Astrocyte of the hippocampus (primary cell): ENCODE data around the gene ADCY5.

Experiments used
- DNase-seq: peaks from one replicate; pipeline ENCODE4 v3.0.0; 2011; ENCODE audit warnings: low read depth, low spot score

ADCY5 gene

GRCh38 chr3:123286308-123287023, 162.4 kb downstream of the ADCY5 start:
- DNase-seq: peak; percentile 85

DNA sequence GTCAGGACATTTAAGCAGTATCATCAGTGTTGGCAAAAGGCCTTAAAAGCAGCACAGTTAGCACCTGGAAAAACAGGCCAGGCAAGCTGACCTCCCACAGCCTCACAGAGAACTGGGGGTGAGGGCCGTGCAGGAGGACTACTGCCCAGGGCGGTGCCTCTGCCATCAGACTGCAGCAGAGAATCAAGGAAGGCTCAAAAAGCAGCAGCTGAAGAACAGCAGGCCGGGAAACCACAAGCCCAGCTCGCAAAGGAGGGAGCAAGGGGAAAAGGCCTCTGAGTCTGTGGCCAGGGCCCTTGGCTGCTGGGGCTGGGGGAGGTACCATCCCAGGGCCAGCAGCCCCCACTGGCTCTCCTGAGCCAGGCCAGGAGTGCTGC, 163.0 kb downstream of the ADCY5 start:
- DNase-seq: no peak

DNA sequence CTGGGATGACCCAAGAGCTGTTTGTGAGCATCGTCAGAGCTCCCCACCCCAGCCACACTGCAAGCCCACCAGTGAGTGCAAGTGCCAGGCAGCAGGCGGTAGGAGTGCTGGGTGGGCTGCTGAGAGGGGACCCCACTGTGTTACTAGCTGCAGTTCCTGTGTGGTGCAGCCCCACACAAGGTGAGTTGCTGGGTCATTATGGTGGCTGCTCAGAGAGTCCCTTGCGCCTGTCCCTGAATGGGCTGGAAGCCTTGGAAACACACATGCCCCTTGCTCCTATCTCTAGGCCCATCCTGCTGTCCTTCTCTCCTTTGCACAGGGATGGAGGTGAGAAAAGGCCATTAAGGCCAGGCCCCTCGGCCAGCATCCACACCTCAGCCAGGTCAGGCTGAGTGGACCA, 163.4 kb downstream of the ADCY5 start:
- DNase-seq: no peak

- no peak for DNase-seq
Measured at GRCh38 chr3:123285066-123285465, 163.8 kb downstream of the ADCY5 start.

DNA sequence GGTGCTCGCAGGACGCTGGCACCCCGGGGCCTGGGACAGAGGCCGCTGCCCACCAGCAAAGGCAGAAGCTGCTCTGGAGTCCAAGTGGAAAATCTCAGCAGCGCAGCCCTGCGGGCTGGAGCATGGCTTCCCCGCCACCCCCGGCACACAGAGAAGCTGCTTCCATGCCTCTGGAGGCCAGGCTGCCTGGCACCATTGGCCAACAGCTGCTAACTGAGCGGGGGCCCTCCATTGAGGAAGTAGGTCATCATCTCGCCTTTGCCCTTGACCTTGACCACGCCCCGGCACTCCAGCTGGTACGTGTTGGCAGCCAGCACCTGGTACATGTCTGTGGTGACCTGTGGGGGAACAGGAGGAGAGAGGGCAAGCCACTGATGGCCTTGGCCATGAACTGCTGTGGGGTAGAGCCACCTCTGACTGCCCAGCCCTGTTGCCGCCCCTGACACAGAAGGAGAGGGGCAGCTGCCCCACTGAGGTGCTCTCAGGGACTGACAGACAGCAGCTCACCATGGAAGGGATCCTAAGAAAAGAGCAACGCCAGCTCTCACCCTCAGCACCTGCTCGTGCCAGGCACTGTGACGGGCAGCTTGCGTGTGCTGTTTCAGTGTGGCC, 164.4 kb downstream of the ADCY5 start:
- no peak for DNase-seq

- DNase-seq: no peak
Measured at GRCh38 chr3:123283657-123284398, 165.1 kb downstream of the ADCY5 start.

DNA sequence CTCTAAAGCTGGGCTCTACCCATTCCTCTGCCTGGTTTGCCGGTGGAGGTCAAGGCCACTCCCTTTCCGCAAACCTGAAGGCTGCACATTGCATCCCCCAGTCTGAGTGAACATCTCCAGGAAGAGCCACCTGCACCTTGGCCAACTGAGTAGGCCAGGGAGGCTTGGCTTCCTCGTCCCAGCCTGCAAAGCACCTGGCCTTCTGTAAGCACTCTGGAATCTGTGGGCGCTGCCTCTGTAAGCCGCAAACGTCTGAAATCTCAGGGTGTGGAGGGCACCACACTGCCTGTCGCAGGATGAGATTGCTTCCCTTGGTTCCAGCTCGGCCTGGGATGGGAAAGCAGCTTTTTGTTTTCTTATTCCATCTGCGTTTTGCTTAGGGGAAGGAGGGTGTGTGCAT, 165.8 kb downstream of the ADCY5 start:
- no peak for DNase-seq

DNA sequence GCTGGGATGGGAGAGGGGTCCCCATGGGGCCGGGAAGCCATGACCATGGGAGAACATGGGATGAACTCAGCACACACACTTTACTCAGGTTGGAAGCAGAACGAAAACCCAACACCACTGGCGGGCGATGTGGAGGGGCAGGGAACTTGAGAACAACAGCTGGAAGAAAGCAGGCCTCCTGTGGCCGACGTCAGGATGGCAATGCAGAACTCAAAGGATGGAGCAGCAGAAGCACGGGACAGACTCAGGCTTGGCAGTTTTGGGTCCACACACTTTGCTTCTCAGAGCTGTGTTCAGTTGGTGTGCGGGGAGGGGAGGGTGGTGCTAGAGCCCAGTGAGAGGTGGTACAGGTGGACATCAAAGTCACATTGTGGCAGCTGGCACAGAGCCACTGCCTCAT, 166.4 kb downstream of the ADCY5 start:
- no peak for DNase-seq

GRCh38 chr3:123281929-123282328, 167.0 kb downstream of the ADCY5 start:
- no peak for DNase-seq

GRCh38 chr3:123281406-123281805, 167.5 kb downstream of the ADCY5 start:
- no peak for DNase-seq

- no peak for DNase-seq
Measured at GRCh38 chr3:123279121-123279520, 169.8 kb downstream of the ADCY5 start.

DNA sequence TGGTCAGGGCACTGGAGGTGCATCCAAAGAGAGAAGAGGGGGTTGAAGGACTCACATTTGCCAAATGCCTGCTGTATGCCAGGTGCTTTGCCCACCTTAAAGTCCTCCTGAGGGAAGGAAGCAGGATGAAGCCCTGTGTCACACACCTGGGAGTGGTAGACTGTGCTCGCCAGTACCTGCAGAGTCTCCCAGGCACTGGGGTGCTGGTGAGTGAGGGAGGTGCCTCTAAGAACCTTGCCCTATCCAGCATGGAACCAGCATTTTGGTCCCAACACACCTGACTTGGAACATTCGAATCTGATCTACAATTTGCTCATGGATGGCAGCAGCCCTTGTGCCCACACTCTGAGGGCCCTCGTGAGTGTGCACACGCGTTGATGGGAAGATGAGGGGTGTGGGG, 170.4 kb downstream of the ADCY5 start:
- no peak for DNase-seq

DNA sequence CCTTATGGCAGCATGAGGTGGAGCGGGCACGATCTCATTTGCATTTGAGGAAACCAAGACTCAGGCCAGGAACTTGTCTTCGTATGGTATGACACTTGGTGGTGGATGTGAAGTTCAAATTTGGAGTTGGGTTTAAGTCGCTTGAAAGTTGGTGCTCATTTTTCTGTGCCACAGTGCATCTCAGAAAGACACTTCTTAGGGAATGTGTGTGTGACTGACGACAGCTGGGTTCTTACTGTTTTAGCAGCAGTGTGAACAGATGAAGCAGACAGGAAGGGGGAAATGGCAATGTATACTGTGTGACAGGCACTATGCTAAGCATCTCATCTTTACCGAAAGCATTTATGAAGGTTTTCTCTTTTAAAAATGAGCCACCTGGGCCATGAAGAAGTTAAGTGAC, 171.8 kb downstream of the ADCY5 start:
- DNase-seq: no peak

DNA sequence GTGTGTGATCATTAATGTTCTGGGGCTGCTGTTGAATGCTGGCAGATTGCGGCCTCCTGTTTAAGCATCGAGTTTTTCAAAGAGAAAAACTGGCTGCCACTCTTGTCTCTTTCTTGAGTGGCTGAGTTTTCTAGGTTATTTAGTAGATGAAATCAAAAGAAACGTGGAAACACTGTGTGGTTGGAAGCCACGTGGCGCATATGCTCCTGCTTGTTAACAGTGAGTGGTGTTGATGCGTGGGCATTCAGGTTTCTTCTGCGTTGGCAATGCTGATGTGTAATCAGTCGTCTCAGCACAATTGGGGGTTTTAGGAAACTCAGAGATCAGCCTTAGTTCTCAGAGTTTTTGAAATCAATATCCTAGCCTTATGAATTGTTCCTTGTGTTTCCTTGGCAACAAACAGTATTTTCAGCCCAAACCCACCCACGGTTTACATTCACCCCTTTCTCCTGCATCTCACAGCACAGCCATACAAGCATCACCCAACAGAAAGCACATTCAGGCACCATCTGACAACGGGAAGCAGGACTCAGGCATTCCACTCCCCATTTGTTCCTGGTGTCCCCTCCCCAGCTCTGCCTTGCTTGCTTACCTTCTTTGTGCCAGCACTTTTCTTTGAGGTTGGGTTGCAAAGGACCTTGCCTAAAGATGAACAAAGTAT, 172.4 kb downstream of the ADCY5 start:
- no peak for DNase-seq

- DNase-seq: no peak
Measured at GRCh38 chr3:123275691-123276090, 173.2 kb downstream of the ADCY5 start.

DNA sequence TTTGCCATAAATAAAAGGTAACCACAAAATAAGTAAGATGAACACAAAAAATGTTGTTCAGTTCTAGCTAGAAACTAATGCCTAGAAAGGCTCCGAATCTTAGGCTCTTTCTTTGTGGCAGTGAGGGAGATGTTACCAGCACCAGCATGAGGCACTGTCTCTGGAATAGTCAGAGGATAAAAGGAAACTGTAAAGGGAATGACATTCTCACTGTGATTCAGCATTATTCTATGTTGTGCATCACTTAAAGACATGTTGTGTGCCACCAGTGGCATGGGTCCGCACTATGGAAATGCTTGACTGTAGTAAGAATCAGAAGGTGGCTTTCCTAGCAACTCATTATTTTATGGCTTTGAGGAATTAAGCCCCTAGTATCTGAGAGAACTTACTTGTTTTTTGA, 176.3 kb downstream of the ADCY5 start:
- peak; percentile 25 for DNase-seq

DNA sequence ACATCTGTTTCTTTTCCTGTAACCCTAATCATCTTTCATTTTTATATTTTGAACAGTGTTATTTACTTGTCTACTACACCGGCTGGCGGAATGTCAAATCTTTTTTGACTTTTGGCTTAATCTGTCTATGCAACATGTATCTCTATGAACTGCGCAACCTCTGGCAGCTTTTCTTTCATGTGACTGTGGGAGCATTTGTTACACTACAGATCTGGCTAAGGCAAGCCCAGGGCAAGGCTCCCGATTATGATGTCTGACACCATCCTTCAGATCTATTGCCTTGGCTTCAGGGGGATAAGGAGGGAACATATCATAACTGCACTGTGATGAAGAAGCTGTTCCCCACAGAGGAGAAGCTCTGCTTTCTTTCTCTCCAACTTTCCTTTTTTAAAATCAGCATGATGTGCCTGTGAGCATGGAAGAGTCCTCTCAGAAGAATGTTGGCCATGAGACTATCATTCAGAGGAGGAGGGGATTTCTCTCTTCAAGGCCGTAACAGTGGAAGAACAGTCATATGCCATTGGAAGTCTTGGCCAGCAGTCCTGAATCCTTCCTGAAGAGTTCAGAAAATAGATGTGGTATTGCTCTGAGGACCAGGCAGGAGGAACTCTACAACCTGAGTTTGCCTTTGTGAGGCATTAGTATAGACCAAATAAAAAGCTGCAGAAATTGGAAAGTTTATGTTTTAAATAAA, 177.3 kb downstream of the ADCY5 start:
- DNase-seq: no peak

DNA sequence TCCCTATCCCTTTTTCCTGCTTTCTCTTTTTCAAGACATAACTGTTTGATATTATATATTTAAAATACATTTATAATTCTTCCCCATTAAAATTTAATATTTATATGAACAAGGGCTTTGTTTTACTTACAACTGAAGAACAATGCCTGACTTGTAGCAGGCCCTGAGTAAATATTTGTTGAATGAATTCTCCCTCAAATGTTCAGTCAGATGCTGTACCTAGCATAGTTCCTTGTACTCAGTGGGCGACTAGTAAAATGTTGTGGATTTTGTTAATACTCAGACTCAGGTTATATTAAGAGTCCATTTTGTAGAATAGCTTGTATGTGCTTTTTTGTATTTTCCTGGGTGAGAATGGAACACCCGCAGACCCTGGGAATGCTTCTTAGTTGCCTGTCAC, 178.1 kb downstream of the ADCY5 start:
- DNase-seq: no peak

DNA sequence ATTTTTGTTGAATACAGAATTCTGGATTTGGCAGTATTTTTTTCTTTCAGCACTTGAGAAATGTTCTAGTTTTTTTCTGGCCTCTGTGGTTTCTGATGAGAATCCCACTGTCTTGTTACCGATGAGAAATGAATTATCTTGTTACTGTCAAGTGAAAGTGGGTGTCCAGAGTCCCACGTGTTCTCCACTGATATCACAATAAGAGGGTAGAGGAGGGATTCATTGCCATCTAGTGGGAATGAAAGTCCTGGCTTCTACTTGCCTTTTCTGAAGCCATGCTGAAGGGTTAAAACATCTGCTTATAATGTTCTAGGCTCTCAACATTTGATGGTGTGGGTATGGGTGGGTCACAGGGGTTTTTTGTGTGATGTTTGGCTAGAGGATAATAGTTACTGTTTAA, 181.1 kb downstream of the ADCY5 start:
- no peak for DNase-seq

DNA sequence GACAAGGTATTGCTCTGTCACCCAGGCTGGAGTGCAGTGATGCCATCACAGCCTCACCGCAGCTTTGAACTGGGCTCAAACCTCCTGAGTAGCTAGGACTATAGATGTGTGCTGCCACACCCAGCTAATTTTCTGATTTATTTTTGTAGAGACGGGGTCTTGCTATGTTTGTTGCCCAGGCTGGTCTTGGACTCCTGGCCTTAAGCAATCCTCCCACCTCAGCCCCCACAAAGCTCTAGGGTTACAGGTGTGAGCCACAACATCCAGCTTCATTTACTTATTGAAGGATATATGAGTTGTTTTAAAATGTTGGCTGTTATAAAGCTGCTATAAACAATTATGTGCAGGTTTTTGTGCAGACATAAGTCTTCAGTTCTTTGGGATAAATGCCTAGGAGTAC, 184.9 kb downstream of the ADCY5 start:
- DNase-seq: no peak

- DNase-seq: no peak
Measured at GRCh38 chr3:123262868-123263267, 186.0 kb downstream of the ADCY5 start.

GRCh38 chr3:123262226-123262625, 186.7 kb downstream of the ADCY5 start:
- DNase-seq: no peak
